HG03460 (cell line): ENCODE measurements around the gene PRICKLE1.
A peak's percentile ranks its signal among the peaks of the same experiment; 100 is the strongest.

ENCODE experiments used
- ATAC-seq: cut with Tn5 transposase; IDR thresholded peaks from one replicate; pipeline ENCODE4 v1.9.1; 2021; ENCODE audit not compliant: unreplicated experiment

PRICKLE1 gene

DNA sequence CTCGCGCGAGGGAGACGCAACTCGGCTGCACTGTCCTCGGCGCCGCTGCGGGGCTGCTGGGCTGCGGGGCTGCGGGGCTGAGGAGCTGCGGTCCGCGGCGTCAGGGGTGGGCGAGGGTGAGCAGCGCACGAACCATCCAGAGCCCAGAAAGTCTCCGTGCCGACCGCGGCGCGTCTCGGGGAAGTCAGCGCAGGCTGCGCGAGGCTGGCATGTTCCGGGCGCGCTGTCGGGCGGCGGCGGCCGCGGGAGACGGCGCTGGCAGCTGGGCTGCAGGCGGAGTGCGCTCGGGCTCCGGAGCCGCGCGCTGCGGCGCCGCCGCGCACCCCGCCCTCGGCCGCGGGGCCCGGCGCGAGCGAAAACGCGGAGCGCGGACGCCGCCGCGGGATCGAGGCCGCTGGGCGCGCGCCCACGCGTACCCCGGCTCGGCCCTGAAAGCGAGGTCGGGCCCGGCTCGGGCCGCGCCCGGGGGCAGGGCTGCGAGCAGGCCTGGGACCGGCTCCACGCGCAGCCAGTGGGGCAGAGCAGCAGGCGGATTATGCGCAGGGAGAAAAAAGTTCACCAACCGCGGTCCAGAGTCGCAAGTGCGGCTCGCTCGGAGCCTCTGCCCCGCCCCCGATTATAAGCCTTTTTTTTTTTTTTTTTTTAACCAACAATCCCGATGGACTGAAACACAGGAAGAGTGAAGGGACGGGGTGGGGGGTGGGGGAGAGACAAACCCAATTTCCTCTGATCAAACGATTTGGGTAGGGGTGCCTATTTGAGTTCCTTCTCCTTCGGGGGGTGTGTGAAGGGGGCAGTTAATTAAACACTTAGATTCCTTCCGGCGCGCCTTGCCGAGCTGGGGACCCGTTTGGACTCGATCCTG, at the start of gene PRICKLE1:
TSS of gene PRICKLE1 (minus strand) at position 282 of the 865 bp plus-strand sequence. CDS start 117,230 bp downstream, outside the sequence.
- peak; percentile 83 for ATAC-seq

DNA sequence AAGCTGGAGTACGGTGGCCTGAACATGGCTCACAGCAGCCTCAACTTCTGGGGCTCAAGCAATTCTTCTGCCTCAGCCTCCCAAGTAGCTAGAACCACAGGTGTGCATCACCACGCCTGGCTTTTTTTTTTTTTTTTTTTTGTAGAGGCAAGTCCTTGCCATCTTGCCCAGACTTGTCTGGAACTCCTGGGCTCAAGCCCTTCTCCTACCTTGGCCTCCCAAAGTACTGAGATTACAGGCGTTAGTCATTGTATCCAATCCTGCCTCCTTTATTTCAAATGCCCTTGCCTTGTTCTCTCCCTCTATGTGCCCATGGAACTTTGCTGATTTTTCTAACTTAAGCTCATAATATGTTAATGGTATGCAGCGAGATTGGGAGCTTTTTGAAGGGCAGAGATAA, 49.2 kb upstream of the PRICKLE1 start:
- no peak for ATAC-seq

DNA sequence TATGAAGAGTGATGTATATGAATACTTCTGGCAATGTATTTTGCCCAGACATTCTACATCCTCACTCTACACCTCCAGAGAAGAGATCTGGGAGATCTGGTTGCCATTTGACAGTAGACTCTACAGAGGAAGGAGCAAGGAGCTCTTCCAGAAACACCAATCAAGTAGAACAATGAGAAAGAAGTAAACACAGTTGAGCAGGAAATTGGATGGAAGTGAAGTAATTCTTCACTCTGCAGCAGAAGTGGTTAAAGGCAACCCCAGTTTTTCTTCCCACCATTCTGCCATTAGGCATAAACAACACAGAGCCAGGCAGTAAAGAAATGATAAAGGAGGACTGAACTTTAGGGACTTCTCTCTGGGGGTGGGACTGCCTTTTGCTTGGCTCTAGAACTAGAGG, 48.5 kb upstream of the PRICKLE1 start:
- ATAC-seq = no peak

DNA sequence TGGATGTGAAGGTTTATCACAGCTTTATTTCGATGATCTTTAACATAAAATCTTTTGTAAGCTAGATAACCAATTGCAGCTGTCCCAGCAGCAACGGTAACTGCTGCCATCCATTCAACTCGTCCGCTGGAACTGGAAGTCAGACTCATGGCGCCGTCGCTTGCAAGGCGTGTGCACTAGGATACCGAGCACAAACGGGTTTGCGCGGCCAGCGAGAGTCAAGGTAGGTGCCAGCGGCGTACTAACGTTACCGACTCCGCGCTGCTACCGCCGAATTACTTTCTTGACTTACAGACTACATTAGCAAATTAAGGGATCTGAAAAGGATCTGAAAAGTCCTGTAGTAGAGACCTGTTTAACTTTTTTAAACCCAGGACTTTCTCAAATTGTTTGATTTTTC, 47.4 kb upstream of the PRICKLE1 start:
- ATAC-seq = no peak

DNA sequence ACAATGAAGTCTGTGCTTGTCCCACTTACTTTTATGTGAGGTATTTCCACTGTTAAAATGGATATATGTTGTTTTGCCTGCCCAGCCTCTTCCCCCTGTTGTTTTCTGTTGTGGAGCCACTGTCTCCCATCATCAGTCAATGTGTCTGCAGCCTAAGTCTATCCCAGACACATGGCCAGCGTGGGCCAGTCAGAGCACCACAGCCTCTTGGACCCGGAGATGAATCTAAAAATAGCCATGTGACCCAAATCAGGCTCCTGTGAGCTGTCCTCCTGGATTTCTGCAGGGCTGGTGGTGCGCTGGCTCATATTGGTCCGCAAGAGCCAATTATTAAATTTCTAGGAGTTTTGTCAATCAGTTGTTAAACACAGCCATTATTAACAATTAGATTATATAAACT, 44.0 kb upstream of the PRICKLE1 start:
- no peak for ATAC-seq

DNA sequence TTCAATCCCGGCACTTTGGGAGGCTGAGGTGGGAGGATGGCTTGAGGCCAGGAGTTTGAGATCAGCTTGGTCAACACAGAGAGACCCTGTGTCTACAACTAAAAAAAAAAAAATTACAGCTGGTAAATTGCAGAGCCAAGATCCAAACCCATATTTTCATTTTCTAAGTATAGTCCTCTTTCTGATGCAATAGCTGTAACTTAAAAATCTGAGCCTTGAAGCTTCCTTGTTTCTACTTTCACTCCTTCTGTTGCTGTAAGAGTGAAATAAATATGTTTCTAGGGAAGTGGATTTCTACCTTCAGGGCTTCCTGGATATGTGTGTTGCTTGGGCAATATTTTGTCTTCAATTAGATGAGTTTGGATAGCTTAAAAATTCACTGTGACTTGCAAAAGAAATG, 42.0 kb upstream of the PRICKLE1 start:
- no peak for ATAC-seq

DNA sequence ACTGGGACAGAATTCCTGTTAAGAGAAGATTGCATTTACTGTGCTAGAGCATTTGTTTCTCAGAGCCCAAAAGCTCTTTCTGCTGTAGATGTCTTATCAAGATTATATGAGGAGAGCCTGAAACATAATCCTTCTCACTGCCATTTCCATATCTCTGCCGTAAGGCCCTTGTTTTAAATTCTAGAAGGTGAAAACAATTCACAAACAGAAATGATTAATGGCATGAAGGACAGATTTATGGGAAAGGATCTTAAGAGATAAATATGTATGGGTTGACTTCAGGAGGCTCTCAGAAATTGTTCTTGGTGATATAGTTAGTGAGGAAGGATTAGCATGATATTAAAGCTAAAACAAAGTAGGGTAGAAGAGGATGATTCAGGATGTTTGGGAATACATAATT, 40.8 kb upstream of the PRICKLE1 start:
- ATAC-seq = no peak

DNA sequence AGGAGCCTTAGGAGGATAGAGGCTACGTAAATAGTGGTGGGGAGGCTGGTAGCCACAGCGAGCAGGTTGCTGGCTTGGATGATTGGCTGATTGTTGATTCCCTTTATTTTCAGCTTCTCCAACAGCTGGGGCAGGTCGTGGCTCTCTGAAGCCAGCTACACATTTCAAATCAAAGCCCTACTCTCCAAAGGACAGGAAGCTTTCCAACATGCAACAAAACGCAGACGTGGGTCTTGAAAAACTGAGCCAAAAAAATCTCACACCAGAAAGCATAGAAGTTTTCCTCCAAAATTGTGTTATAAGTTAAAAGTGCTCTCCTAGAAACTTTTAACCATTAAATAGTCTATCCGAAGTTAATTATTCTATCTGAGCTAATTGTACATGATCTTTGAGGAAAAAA, 37.6 kb upstream of the PRICKLE1 start:
- no peak for ATAC-seq

DNA sequence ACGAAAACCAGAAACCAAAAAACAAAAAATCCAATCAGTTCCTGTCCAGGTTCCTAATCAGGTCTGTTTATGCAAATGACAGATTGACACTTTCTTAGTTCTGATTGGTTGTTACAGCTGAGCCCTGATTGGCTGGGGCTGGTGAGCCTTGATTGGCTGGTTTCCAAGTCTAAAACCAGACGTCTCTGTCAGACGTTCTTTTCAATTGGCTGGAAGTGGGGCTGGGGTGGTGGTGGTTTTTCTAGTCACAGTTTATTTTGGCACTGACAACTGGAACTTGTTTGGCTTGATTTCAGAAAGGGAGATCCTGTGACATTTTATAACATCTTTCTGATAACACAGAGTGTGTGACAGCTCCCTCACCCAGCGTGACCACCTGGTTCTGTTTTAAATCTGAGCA, 36.1 kb upstream of the PRICKLE1 start:
- no peak for ATAC-seq

DNA sequence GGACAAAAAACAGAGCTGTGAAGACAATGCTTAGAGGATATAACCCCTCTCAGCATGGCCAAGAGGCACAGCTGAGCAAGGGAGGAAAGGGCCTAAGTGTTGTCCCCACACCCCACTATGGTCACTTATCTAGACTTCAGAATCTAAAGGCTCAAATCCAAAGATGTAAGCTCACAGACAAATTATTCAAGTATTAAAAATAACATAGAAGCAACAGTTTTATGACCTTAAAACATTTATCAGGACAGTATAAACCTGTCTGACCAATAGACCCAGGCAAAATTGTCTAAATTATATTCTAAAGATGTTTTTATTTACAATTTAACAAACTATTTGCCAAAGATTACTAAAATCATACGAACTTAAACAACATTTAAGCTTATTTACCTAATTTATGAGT, 28.1 kb upstream of the PRICKLE1 start:
- ATAC-seq = no peak

DNA sequence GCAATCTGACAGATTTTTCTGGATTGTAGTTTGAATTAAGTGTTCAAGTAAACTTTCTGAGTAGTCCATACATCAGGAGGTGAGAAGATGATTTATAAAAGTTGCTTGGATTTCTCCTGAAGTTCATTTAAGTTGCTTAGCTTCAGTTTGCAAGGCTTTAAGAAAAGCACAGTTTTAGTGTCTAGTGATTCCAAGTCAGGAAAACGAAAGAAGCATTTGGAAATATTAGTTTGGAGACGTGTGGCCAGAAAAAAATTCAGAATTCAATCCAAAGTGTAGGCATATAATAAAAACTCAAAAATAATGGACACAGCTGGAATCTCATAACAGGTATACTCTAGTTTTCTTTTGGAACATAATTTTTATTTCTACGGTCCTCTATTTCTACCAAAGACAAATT, 25.5 kb upstream of the PRICKLE1 start:
- no peak for ATAC-seq

DNA sequence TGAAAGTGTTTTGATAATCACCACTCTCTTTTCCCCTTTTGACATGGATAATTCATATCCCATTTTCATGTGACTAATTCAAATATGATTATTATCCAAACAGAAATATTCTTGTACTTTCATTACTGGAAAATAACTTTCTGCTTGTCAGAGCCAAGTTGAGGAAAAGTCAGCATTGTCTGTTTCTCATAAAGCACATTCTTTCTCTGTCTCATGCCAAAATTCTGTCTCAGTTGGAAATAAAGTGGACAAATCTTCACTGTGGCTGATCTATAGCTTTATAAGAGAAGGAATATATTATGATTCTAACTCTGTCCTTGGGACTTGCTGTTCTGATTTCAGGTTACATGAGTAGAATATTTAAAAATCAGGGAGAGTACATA, 22.7 kb upstream of the PRICKLE1 start:
- no peak for ATAC-seq

DNA sequence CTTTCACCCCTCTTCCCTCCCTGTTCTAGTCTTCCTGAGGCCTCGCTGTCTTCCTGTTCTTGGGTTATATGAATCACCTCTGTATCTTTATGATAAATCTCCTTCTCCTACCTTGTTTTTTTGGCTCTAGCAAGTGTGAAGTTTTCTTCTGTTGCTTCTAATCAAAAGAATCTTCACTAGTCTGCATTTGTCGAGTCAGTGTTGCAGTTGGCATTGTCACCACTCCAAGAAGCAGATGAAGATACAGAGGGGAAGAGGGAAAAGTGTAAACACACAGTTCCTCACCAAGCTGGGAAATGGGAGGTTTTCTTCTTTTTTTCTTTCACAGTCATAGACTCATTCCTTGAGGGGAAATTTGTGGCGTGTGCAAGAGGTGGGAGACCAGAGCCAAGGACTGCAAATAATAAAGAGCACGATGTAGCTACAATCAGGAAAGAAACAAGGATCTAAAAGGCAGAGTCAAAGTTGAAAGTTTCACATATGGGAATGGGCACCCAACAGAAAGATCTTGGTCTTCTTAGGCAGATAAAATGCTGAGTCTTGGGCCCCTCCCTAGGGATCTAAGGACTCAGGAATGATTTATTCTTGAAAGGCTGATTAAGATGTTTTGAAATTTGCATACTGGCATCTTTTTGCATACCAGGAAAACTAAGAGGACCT, 22.2 kb upstream of the PRICKLE1 start:
- no peak for ATAC-seq

DNA sequence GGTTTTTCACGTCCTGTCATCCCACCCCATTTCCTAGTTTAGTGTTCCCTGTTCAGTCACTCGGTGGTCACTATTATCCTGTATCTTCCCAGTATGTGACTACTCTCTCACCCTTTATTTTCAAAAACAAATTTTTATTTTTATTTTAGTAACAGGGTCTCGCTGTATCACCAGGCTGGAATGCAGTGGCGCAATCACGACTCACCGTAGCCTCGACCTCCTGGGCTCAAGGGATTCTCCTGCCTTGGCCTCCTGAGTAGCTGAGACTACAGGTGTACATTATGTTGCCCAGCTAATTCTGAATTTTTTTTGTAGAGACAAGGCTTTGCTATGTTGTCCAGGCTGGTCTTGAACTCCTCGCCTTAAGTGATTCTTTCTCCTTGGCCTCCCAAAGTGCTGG, 20.1 kb upstream of the PRICKLE1 start:
- ATAC-seq = no peak

DNA sequence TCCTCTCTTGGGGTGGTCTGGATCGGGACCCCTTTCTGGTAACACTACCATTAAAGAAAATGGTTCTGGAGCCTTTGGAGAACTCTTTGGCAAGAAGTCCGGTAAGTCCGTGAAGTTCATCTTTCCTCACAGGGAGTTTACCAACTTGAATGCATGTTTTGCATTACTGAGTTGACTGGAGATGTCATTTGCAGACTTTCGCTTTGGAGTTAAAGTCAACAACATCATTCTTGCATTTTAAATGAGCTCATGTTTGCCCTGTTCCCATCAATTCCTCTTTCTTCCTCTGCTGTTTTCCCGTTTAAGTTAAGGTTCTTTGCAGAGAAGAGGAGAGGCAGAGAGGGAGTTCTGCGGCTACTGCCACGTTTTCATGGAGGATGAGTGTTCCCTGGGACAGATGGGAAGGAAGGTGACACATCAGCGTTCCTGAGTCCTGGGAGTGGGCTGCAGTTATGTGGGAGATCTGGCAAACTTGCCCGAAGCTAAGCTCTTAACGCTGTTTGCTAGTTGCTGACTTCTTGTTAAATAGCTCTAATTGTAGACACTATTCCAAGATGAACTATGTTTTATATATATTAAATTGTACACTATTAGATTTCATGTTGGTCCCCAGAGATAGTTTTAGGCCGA, 18.8 kb upstream of the PRICKLE1 start:
- no peak for ATAC-seq

DNA sequence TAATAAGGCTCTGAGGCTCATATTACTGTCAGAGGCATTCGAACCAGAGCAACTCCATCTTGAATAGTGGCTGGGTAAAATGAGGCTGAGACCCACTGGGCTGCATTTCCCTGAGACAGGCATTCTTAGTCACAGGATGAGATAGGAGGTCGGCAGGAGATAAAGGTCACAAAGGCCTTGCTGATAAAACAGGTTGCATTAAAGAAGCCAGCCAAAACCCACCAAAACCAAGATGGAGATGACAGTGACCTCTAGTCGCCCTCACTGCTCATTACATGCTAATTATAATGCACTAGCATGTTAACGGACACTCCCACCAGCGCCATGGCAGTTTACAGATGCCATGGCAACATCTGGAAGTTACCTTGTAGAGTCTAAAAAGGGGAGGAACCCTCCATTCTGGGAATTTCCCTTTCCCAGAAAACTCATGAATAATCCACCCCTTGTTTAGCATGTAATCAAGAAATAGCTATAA, 18.1 kb upstream of the PRICKLE1 start:
- ATAC-seq = no peak

DNA sequence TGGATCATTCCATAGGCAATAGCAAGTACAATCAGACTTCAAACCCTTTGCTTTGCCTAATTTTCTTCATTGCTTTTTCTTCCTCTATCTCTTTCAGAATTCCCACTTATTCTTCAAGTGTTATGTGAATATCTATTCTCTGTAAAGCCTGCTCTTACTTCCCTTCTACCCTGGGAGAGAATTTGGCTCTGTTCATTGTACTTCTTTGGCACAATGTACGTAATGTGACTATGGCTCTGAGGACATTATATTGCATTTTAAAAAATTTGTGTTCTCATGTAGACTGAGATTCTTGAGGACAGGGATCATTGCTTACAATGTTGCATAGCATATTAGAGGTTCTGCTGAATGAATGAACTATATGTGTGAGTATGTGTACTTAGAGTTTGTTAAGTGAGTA, 16.9 kb upstream of the PRICKLE1 start:
- no peak for ATAC-seq

DNA sequence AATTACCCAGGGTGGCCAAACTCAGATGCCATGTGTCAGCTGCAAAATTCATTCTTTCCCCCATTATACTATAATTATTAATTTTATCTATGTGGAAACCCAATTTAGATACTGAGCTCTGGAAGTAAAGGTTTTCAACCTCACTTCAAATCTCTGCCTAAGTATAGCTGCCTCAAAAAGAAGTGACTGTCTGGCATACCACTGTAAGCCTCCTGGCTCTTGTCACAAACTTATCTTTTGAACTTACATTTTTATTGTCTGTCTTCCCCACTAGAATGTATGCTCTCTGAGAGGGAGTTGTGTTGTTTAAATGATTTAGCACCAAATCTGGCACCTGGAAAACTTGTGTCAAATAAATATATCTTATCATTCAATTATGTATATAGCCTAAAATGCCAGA, 16.1 kb upstream of the PRICKLE1 start:
- ATAC-seq = no peak

DNA sequence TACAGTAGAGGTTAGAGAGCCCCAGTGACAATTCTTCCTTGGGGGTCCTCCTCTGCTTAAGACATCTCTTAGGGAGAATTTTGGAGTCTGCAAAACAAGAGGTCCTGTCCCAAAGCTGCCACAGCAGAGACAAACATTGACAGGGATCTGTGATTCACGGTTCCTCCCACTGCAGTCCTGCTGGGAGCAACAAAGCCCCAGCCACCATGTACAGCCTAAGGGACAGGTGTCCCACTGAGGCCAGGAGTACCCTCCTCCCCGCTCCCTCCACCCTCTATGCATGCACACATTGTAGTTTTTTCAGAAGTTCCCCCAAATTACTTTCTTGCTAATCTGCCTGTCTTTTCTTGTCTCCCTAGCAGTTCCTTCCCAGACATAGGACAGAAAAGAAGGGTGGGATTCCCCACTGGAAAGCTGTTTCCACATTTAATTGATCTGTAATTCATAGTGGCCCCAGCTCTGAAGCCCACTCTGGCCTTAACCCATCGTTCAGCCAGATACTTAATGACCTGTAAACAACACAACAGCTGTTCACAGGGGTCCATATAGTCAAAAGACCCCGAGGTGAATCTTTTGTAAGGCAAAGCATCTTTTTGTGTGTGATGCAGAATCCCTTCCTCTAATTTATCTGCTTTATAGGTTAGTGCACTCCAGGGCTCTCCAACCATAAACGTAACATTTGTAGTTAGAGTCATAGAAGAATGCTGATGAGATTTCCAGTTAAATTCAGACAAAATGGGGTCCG, 13.9 kb upstream of the PRICKLE1 start:
- ATAC-seq = no peak

DNA sequence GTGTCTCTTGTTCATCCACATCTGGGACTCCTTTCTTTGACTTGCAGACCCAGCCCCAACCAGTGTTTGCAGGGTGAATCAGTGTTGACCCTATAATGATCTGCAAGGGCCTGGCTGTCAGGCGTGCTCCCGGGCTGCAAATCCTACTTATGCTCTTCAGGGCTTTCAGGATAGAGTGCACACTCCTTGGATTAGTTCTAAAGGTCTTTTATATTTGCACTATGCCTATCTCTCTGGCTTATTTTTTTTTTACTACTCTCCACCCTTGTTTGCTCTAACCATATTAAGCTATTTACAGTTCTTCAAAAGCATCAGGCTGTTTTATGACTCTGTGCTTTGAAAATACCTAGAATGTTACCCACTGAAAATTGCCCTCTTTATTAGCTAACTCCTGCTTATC, 4.3 kb upstream of the PRICKLE1 start:
- ATAC-seq = no peak

DNA sequence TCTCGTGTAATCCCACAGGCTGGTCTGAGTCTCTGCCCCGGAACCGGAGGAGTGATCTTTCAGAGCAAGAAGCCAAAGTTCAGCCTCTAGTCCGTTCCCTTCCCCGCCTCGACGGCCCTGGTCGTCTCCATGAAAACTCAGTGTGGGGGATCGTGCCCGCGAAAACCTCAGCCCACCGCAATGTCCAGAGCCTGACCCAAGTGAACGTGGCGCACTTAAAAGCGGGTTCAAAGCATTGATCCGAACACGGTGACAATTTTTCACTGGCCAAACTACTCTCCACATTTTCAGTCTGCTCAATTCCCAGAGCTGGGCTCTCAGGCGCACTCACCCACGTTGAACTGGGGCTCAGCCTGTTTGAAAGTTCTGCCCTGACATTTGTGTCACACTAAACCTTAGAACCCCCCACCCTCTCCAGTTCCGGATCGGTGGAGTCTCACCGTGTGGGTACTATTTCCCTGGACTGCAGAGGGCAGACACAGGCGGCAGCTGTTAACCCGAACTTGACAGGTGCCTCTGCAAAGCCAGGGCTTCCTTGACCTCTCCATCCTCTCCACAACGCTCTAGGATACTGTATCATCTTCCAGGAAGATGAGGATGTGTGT, 886 bp upstream of the PRICKLE1 start:
- ATAC-seq = no peak
